ENCODE results near the gene USP36.

DNA sequence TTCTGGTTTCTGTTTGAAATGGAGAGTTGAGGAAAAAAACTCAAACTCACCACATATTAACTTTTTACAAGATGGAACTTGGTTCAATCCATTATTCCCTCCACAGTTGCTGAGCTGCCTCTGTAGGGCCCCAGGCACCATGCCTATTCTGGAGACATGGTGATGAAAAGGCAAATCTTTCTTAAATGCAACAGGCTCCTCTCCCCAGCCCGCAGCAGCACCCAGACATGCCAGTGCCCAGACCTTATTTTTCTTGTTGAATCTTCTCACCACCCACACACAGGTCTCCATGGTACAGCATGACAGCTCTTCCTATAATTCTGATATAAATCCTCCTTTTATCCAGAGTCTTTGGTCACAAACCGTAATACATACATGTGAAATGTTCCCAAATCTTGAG lies 66.2 kb downstream of the USP36 start:
- TF ChIP-seq CTCF (IDR thresholded peaks at IDR 0.05), result no peak
- TF ChIP-seq POLR2A (IDR thresholded peaks at IDR 0.05), result no peak

Measured in uterus (tissue), 2 donors.